RWPE2 (cell line): Measurements from ENCODE around the gene HSP90AB1.

Source experiments
- ATAC-seq: fragments of 200-7000 bp; cut with Tn5 transposase; 3 replicates; pipeline ENCODE4 v1.9.1; 2021; ENCODE audit warnings: low read depth
- DNase-seq: peaks from one replicate; pipeline ENCODE4 v3.0.0-alpha.2; 2020; ENCODE audit warnings: low spot score
- H3K27ac ChIP-seq: fragments of 450-650 bp; 2 replicates; pipeline ENCODE4 v1.5.1; 2017; ENCODE audit warnings: mild to moderate bottlenecking; ENCODE audit not compliant: poor library complexity, severe bottlenecking
- H3K27me3 ChIP-seq: fragments of 250-450 bp; sonication (Bioruptor Pico); 2 replicates; pipeline ENCODE4 v1.5.1; 2021; ENCODE audit warnings: mild to moderate bottlenecking, moderate library complexity; ENCODE audit not compliant: insufficient read depth, poor library complexity, severe bottlenecking
- H3K36me3 ChIP-seq: fragments of 250-450 bp; sonication (Bioruptor Pico); 2 replicates; pipeline ENCODE4 v1.5.1; 2020; ENCODE audit warnings: low read depth, mild to moderate bottlenecking, moderate library complexity
- H3K4me1 ChIP-seq: fragments of 250-450 bp; sonication (Bioruptor Pico); 2 replicates; pipeline ENCODE4 v1.5.1; 2021; ENCODE audit warnings: mild to moderate bottlenecking, moderate library complexity; ENCODE audit not compliant: insufficient read depth, poor library complexity, severe bottlenecking
- H3K4me3 ChIP-seq: fragments of 250-450 bp; sonication (Bioruptor Pico); 2 replicates; pipeline ENCODE4 v1.5.1; 2021; ENCODE audit warnings: mild to moderate bottlenecking, moderate library complexity; ENCODE audit not compliant: severe bottlenecking
- H3K9me3 ChIP-seq: fragments of 250-450 bp; sonication (Bioruptor Pico); 2 replicates; pipeline ENCODE4 v1.5.1; 2021; ENCODE audit warnings: mild to moderate bottlenecking, moderate library complexity; ENCODE audit not compliant: severe bottlenecking
- CTCF ChIP-seq: fragments of 450-650 bp; IDR thresholded peaks from one replicate; pipeline ENCODE4 v1.5.1; 2017; ENCODE audit warnings: mild to moderate bottlenecking, moderate library complexity; ENCODE audit not compliant: poor library complexity, severe bottlenecking

HSP90AB1 gene

GRCh38 chr6:44298864-44299263 is 52.0 kb downstream of the HSP90AB1 start:
- peaks cover 26% of the 10 kb centered on the region for H3K27me3 ChIP-seq
- DNase-seq (no peak), ATAC-seq (no peak)
- no peak overlapping the region for H3K4me3 ChIP-seq
- no peaks in the 10 kb centered on the region for H3K4me1 ChIP-seq
- no peak for TF ChIP-seq CTCF
- no peaks in the 10 kb centered on the region for H3K9me3 ChIP-seq
- peaks cover 23% of the 10 kb centered on the region for H3K36me3 ChIP-seq
- H3K27ac ChIP-seq, result no peak overlapping the region

- Histone ChIP-seq H3K4me1 (no peaks in the 10 kb centered on the region), H3K27ac (no peak overlapping the region), H3K4me3 (no peak overlapping the region), H3K27me3 (peaks cover 26% of the 10 kb centered on the region), H3K9me3 (no peaks in the 10 kb centered on the region), H3K36me3 (peaks cover 38% of the 10 kb centered on the region)
- ATAC-seq, result no peak
- no peak for TF ChIP-seq CTCF
- no peak for DNase-seq
Measured at GRCh38 chr6:44300292-44300823, 53.5 kb downstream of the HSP90AB1 start.

GRCh38 chr6:44301106-44301505 is 54.2 kb downstream of the HSP90AB1 start:
- Histone ChIP-seq H3K36me3 (peaks cover 43% of the 10 kb centered on the region), H3K27ac (no peak overlapping the region), H3K9me3 (no peaks in the 10 kb centered on the region), H3K27me3 (peaks cover 22% of the 10 kb centered on the region), H3K4me3 (no peak overlapping the region), H3K4me1 (no peaks in the 10 kb centered on the region)
- no peak for DNase-seq
- ATAC-seq, result no peak
- no peak for TF ChIP-seq CTCF

- H3K4me3 ChIP-seq, result no peak overlapping the region
- ATAC-seq (no peak), DNase-seq (no peak)
- H3K27me3 ChIP-seq, result peaks cover 13% of the 10 kb centered on the region
- peaks cover 43% of the 10 kb centered on the region for H3K36me3 ChIP-seq
- no peaks in the 10 kb centered on the region for H3K9me3 ChIP-seq
- H3K4me1 ChIP-seq, result no peaks in the 10 kb centered on the region
- no peak overlapping the region for H3K27ac ChIP-seq
- TF ChIP-seq CTCF, result no peak
Measured at GRCh38 chr6:44301782-44302564, 55.1 kb downstream of the HSP90AB1 start.

- Histone ChIP-seq H3K27me3 (peaks cover 5% of the 10 kb centered on the region), H3K4me3 (no peak overlapping the region), H3K36me3 (peaks cover 44% of the 10 kb centered on the region), H3K4me1 (no peaks in the 10 kb centered on the region), H3K27ac (no peak overlapping the region), H3K9me3 (no peaks in the 10 kb centered on the region)
- DNase-seq (no peak), ATAC-seq (no peak)
- TF ChIP-seq CTCF, result no peak
Measured at GRCh38 chr6:44302856-44303255, 56.0 kb downstream of the HSP90AB1 start.
